Gastroesophageal sphincter (tissue), 3 donors: ENCODE data around the gene MXD4.

Experiments used
- CTCF ChIP-seq, 4 experiments: fragments of 200-600 bp in 2 of 4; fragments of 450-650 bp in 2 of 4; sonication (generic) in 1 of 4; IDR thresholded peaks; one replicate each; pipeline ENCODE4 v1.5.1; 2017 to 2019; ENCODE audit warnings: antibody characterized with exemption in 4 of 4, mild to moderate bottlenecking in 2 of 4, moderate library complexity in 2 of 4
- POLR2A ChIP-seq, 2 donors: fragments of 450-650 bp; IDR thresholded peaks; one replicate each; pipeline ENCODE4 v1.6.1; 2017; ENCODE audit warnings: antibody characterized with exemption in 2 of 2, mild to moderate bottlenecking in 2 of 2, moderate library complexity in 1 of 2
- POLR2AphosphoS5 ChIP-seq: sonication (generic); formaldehyde crosslinking; IDR thresholded peaks from one replicate; pipeline ENCODE4 v1.6.1; 2017; ENCODE audit warnings: antibody characterized with exemption

GRCh38 chr4:2212831-2213230, 49.1 kb downstream of the MXD4 start:
- TF ChIP-seq CTCF (IDR thresholded peaks at IDR 0.05) (no peak), POLR2AphosphoS5 (no peak), POLR2A (IDR thresholded peaks at IDR 0.05) (no peak)
